Sigmoid colon (tissue), 7 donors: Measurements from ENCODE around the gene FUT9. TPM values are rescaled to one million over a fixed set of nuclear protein-coding genes. Genes with fewer than 3 reads are reported as not detected.

Experiments
- DNase-seq: peaks from one replicate; pipeline ENCODE4 v3.0.0-alpha.2; 2019
- H3K27ac ChIP-seq, 4 donors: fragments of 200-600 bp; sonication (generic); one replicate each; pipeline ENCODE4 v1.5.1; 2016 to 2019; ENCODE audit warnings: mild to moderate bottlenecking in 1 of 4
- H3K27me3 ChIP-seq, 3 donors: fragments of 200-600 bp; sonication (generic); one replicate each; pipeline ENCODE4 v1.5.1; 2019; ENCODE audit warnings: mild to moderate bottlenecking in 1 of 3
- H3K36me3 ChIP-seq, 4 donors: fragments of 200-600 bp; sonication (generic); one replicate each; pipeline ENCODE4 v1.5.1; 2016 to 2019
- H3K4me1 ChIP-seq, 4 donors: fragments of 200-600 bp; sonication (generic); one replicate each; pipeline ENCODE4 v1.5.1; 2017 to 2019
- H3K4me3 ChIP-seq, 4 donors: fragments of 200-600 bp; sonication (generic); one replicate each; pipeline ENCODE4 v1.5.1; 2017 to 2019; ENCODE audit warnings: mild to moderate bottlenecking in 2 of 4, moderate library complexity in 1 of 4
- H3K9me3 ChIP-seq, 4 donors: fragments of 200-600 bp in 3 of 4; sonication (generic) in 3 of 4; one replicate each; pipeline versions ENCODE4 v1.5.1 to v1.6.1; 2013 to 2019
- EP300 ChIP-seq, 4 donors: sonication (generic); formaldehyde crosslinking; IDR thresholded peaks; one replicate each; pipeline ENCODE4 v1.6.1; 2017; ENCODE audit warnings: antibody characterized with exemption in 4 of 4
- POLR2A ChIP-seq, 2 donors: fragments of 450-650 bp; IDR thresholded peaks; one replicate each; pipeline ENCODE4 v1.6.1; 2016; ENCODE audit warnings: antibody characterized with exemption in 2 of 2, mild to moderate bottlenecking in 2 of 2, moderate library complexity in 2 of 2
- POLR2AphosphoS5 ChIP-seq, 4 donors: sonication (generic); formaldehyde crosslinking; IDR thresholded peaks; one replicate each; pipeline ENCODE4 v1.6.1; 2017; ENCODE audit warnings: antibody characterized with exemption in 4 of 4
- WGBS, 2 donors: extraction: QIAGEN DNeasy Blood & Tissue Kit; methylation state at CpG; one replicate each; pipeline ENCODE4 v1.1.7; 2013; 5-methylcytosine and 5-hydroxymethylcytosine counted together
- intact Hi-C: fragments of 100-400 bp; cut with DNase I; formaldehyde crosslinking; loops from one replicate; pipeline ENCODE4 v1.15.1; 2023
- polyA plus RNA-seq, 3 donors: library from polyadenylated mRNA; stranded (reverse); fragments of 200-250 nt; gene quantifications; one replicate each; pipeline ENCODE4 v1.2.3, GENCODE V29; 2013
- total RNA-seq, 4 donors: library from RNA; depleted of rRNA; stranded (reverse); fragments of >200 nt; gene quantifications; one replicate each; pipeline ENCODE4 v1.1.0, GENCODE V29; 2016
- TF ChIP-seq, protein P1 (sequence below), 4 experiments: fragments of 450-650 bp in 3 of 4; fragments of 200-600 bp in 1 of 4; IDR thresholded peaks; one replicate each; pipeline ENCODE4 v1.5.1; 2016 to 2019; ENCODE audit warnings: antibody characterized with exemption in 4 of 4, mild to moderate bottlenecking in 3 of 4, moderate library complexity in 2 of 4
- donor health status: healthy with polysubstance abuse.
- donor health status: Bipolar disorder and iron deficiency.
- donor health status: healthy.

The FUT9 gene
- total and polyA plus RNA-seq, 7 donors, result 0.01 to 2.1 (median 0.55) TPM; not detected in 2

DNA sequence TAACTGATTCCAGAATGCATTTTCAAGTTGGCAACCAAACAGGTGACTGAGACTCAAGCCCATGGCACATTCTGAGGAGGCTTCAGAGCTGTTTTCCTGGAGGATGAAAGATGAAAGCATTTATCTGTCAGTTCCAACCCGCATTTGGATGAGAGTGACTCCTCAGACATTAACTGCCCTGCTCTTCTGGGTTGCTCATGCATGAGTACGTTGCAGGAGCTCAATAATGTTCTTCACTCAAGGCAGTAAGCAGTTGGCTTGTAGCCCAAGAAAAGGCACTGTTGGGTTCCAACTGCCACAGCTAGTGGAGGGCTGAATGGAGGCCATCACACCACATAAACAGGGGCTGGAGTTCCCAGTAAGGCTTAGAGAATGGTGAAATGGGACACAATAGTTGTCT, 155.3 kb downstream of the FUT9 start:
- no peak overlapping the region for H3K4me3 ChIP-seq
- intact Hi-C loops, result no loop called here
- H3K27ac ChIP-seq, result no peak overlapping the region
- no peaks in the 10 kb centered on the region for H3K36me3 ChIP-seq
- TF ChIP-seq, protein P1, sequence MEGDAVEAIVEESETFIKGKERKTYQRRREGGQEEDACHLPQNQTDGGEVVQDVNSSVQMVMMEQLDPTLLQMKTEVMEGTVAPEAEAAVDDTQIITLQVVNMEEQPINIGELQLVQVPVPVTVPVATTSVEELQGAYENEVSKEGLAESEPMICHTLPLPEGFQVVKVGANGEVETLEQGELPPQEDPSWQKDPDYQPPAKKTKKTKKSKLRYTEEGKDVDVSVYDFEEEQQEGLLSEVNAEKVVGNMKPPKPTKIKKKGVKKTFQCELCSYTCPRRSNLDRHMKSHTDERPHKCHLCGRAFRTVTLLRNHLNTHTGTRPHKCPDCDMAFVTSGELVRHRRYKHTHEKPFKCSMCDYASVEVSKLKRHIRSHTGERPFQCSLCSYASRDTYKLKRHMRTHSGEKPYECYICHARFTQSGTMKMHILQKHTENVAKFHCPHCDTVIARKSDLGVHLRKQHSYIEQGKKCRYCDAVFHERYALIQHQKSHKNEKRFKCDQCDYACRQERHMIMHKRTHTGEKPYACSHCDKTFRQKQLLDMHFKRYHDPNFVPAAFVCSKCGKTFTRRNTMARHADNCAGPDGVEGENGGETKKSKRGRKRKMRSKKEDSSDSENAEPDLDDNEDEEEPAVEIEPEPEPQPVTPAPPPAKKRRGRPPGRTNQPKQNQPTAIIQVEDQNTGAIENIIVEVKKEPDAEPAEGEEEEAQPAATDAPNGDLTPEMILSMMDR (IDR thresholded peaks at IDR 0.05), result no peak
- TF ChIP-seq EP300 (IDR thresholded peaks at IDR 0.05) (no peak), POLR2AphosphoS5 (IDR thresholded peaks at IDR 0.05) (no peak), POLR2A (IDR thresholded peaks at IDR 0.05) (no peak)
- DNase-seq, result no peak
- no peaks in the 10 kb centered on the region for H3K27me3 ChIP-seq
- 63 to 82% methylated on average over 2 of the region's 2 CpGs for WGBS, 2 donors
- H3K4me1 ChIP-seq, result no peaks in the 10 kb centered on the region
- no peaks in the 10 kb centered on the region for H3K9me3 ChIP-seq

DNA sequence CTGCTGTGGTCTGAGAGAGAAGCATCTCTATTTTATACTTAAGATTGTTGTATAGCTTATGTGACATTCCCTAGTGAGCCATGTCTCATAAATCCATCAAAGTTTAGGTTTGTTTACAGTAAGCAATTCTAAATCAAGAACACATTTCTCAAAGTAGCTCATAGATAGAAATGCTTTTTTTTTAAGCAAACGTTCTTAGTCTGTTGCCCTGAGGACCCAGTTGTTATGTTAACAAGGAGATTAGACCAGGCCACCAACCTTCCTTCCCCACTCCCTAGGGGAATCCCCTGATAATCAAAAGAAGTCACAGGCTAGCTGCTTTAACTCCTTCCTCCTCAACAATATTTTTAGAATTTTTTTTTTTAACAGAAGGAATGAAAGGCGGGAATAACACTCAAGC, 169.0 kb downstream of the FUT9 start:
- WGBS, 2 donors, result 0 to 29% methylated on average over 2 of the region's 2 CpGs
- TF ChIP-seq EP300 (IDR thresholded peaks at IDR 0.05) (no peak), POLR2AphosphoS5 (IDR thresholded peaks at IDR 0.05) (no peak), POLR2A (IDR thresholded peaks at IDR 0.05) (no peak)
- TF ChIP-seq, protein P1 (IDR thresholded peaks at IDR 0.05), result no peak
- no peak overlapping the region for H3K4me3 ChIP-seq
- H3K27me3 ChIP-seq, result no peaks in the 10 kb centered on the region
- intact Hi-C loops, result no loop called here
- H3K4me1 ChIP-seq, result no peaks in the 10 kb centered on the region
- DNase-seq, result no peak
- H3K9me3 ChIP-seq, result no peaks in the 10 kb centered on the region
- H3K27ac ChIP-seq, result no peak overlapping the region
- no peaks in the 10 kb centered on the region for H3K36me3 ChIP-seq

DNA sequence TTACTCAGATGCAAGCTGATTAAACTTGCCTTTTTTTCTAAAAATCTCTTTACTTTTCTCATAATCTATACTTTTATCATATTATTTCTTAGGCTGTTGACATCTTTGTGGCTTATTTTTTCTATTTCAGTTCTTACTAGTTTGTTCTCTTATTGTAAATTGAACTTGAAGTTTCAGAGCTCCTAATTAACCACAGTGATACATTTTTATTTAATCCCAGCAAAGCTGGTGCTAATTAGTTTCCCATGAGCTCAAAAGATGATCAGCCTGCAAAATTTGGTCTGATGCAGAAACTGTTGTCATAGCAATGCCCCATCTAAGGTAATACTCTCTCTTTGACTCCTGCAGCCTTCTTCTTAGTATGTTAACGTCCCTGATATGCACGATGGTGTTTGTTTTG, 170.3 kb downstream of the FUT9 start:
- no peaks in the 10 kb centered on the region for H3K4me1 ChIP-seq
- H3K27me3 ChIP-seq, result no peaks in the 10 kb centered on the region
- no peak for DNase-seq
- intact Hi-C loops, result no loop called here
- H3K27ac ChIP-seq, result no peak overlapping the region
- no peak overlapping the region for H3K4me3 ChIP-seq
- no peaks in the 10 kb centered on the region for H3K9me3 ChIP-seq
- H3K36me3 ChIP-seq, result no peaks in the 10 kb centered on the region
- no peak for TF ChIP-seq POLR2A (IDR thresholded peaks at IDR 0.05)
- WGBS, 2 donors, result 28 to 54% methylated on average over 2 of the region's 2 CpGs

DNA sequence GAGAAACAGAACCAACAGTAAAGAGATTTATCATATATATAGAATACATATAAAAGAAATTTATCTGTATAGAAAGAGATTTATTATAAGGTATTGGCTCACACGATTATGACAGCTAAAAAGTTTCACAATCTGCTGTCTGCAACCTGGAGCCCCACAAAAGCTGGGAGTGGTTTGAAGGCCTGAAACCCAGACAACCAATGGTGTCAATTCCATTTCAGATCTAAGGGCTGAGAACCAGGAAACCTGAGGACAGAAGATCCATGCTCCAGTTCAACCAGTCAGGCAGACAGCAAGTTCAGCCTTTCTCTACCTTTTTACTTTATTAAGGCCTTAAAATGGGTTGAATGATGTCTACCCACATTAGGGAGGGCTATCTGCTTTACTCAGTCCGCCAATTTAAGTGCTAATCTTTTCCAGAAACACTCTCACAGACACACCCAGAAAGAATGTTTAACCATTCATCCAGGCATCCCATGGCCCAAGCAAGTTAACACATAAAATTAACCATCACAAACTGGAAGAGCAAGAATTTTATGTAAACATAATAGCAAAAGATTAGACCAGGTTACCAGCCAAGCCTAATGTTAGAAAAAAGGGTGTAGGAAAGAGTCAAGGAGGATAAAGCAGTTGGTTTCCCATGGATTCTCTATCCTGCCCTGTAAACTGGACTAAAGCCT, 170.9 kb downstream of the FUT9 start:
- no peak overlapping the region for H3K27ac ChIP-seq
- H3K27me3 ChIP-seq, result no peaks in the 10 kb centered on the region
- H3K4me1 ChIP-seq, result no peaks in the 10 kb centered on the region
- no peak overlapping the region for H3K4me3 ChIP-seq
- WGBS, 2 donors, result 11 to 52% methylated on average over 2 of the region's 2 CpGs
- TF ChIP-seq POLR2A (IDR thresholded peaks at IDR 0.05) (no peak), EP300 (IDR thresholded peaks at IDR 0.05) (no peak), POLR2AphosphoS5 (IDR thresholded peaks at IDR 0.05) (no peak)
- TF ChIP-seq, protein P1 (IDR thresholded peaks at IDR 0.05), result no peak
- H3K9me3 ChIP-seq, result no peaks in the 10 kb centered on the region
- no peak for DNase-seq
- H3K36me3 ChIP-seq, result no peaks in the 10 kb centered on the region
- intact Hi-C loops, result no loop called here

DNA sequence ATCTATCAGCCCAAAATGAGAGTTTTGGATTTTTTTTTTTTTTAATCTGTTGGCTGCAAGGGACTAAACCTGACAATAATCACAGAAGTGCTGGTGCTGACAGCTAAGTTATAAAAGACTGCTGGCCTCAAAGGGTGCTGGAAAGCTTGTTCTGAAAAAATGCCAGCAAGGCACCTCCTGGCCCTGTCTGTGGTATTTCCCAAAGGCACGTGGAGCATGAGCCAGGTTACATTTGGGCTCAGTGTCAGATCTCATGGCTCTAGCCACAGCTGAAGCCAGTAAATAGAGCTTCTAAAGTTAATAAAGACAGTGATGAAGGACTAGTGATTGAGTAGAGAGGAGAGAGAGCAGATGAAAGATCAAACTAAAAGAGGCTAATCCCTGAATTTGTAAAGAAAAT, 178.9 kb downstream of the FUT9 start:
- Histone ChIP-seq H3K36me3 (no peaks in the 10 kb centered on the region), H3K9me3 (no peaks in the 10 kb centered on the region), H3K4me1 (peaks cover 0 to 7% (median 0%) of the 10 kb centered on the region in 4 donors), H3K4me3 (no peak overlapping the region), H3K27ac (no peak overlapping the region), H3K27me3 (no peaks in the 10 kb centered on the region)
- TF ChIP-seq POLR2AphosphoS5 (IDR thresholded peaks at IDR 0.05), result no peak
- DNase-seq, result no peak
- intact Hi-C loops, result no loop called here
- 21 to 48% methylated on average over 1 of the region's 1 CpG for WGBS, 2 donors

DNA sequence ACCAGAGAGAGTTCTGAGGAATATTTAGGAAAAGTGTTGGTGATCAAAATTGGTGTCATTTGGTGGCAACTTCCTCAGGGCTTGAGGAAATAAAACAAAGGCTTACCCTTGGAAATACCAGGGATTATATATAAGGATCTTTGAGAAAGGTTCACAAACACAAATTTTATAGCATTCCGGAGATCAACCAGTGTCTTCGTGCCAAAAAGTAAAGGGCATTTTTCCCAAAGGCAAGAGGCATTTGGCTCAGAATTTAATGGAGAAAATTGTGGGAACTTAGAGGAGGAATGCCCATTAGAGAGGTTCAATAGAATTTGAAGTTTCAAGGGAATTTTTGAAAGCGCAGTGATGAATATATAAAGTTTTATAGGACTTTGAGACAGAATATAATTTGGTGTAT, 179.5 kb downstream of the FUT9 start:
- no peak for DNase-seq
- Histone ChIP-seq H3K9me3 (no peaks in the 10 kb centered on the region), H3K27me3 (no peaks in the 10 kb centered on the region), H3K36me3 (no peaks in the 10 kb centered on the region), H3K4me3 (no peak overlapping the region), H3K27ac (no peak overlapping the region), H3K4me1 (peaks cover 0 to 7% (median 0%) of the 10 kb centered on the region in 4 donors)
- intact Hi-C loops, result no loop called here
- 76 to 85% methylated on average over 3 of the region's 3 CpGs for WGBS, 2 donors
- no peak for TF ChIP-seq EP300 (IDR thresholded peaks at IDR 0.05)
- TF ChIP-seq POLR2A (IDR thresholded peaks at IDR 0.05), result no peak
- TF ChIP-seq, protein P1 (IDR thresholded peaks at IDR 0.05), result no peak
- no peak for TF ChIP-seq POLR2AphosphoS5 (IDR thresholded peaks at IDR 0.05)
